KG1 (cell line): ENCODE data around the gene BCL2L1.
"Not testable (repeated sequence)": the region's sequence is repeated elsewhere in the genome, so short reads cannot be mapped to it uniquely, and the experiment has no call there.

Source experiments
- DNase-seq: peaks from one replicate; lab custom pipeline; 2025; lab: John Stamatoyannopoulos, UW

Gene BCL2L1

GRCh38 chr20:31648104-31648503 is 74.6 kb downstream of the BCL2L1 start:
- DNase-seq, result not testable (repeated sequence)

GRCh38 chr20:31644701-31645100 is 78.0 kb downstream of the BCL2L1 start:
- DNase-seq, result no peak

GRCh38 chr20:31643522-31643921 is 79.1 kb downstream of the BCL2L1 start:
- DNase-seq, result no peak

GRCh38 chr20:31642837-31643236 is 79.8 kb downstream of the BCL2L1 start:
- no peak for DNase-seq

- no peak for DNase-seq
Observed at GRCh38 chr20:31641391-31641790, 81.3 kb downstream of the BCL2L1 start.

GRCh38 chr20:31640259-31640658 is 82.4 kb downstream of the BCL2L1 start:
- no peak for DNase-seq

GRCh38 chr20:31638816-31639215 is 83.9 kb downstream of the BCL2L1 start:
- no peak for DNase-seq

- DNase-seq, result no peak
Observed at GRCh38 chr20:31638317-31638716, 84.4 kb downstream of the BCL2L1 start.

GRCh38 chr20:31637660-31638059 is 85.0 kb downstream of the BCL2L1 start, which contains the start of gene COX4I2:
TSS of gene COX4I2 (plus strand) at chr20:31637912. CDS start at chr20:31639018, 1,106 bp downstream.
- DNase-seq, result no peak

- DNase-seq, result no peak
Observed at GRCh38 chr20:31633339-31633914, 89.2 kb downstream of the BCL2L1 start.

GRCh38 chr20:31632548-31633338 is 89.9 kb downstream of the BCL2L1 start:
- no peak for DNase-seq

- DNase-seq, result no peak
Observed at GRCh38 chr20:31630187-31630790, 92.4 kb downstream of the BCL2L1 start.

- not testable (repeated sequence) for DNase-seq
Observed at GRCh38 chr20:31628057-31628456, 94.6 kb downstream of the BCL2L1 start.

- DNase-seq, result not testable (repeated sequence)
Observed at GRCh38 chr20:31626534-31626933, 96.1 kb downstream of the BCL2L1 start.

- not testable (repeated sequence) for DNase-seq
Observed at GRCh38 chr20:31623123-31623505, 99.6 kb downstream of the BCL2L1 start.

GRCh38 chr20:31620246-31620645 is 102.4 kb downstream of the BCL2L1 start:
- no peak for DNase-seq

GRCh38 chr20:31617432-31618104 is 105.1 kb downstream of the BCL2L1 start:
- peak; percentile 66 for DNase-seq

GRCh38 chr20:31615416-31615815 is 107.3 kb downstream of the BCL2L1 start:
- no peak for DNase-seq
